HG03066 (cell line): Measurements from ENCODE around the gene TMEM119.
"Not testable (repeated sequence)": the region's sequence is repeated elsewhere in the genome, so short reads cannot be mapped to it uniquely, and the experiment has no call there.

Experiments
- ATAC-seq: cut with Tn5 transposase; IDR thresholded peaks from one replicate; pipeline ENCODE4 v1.9.1; 2021; ENCODE audit warnings: low read depth; ENCODE audit not compliant: unreplicated experiment

TMEM119 gene

DNA sequence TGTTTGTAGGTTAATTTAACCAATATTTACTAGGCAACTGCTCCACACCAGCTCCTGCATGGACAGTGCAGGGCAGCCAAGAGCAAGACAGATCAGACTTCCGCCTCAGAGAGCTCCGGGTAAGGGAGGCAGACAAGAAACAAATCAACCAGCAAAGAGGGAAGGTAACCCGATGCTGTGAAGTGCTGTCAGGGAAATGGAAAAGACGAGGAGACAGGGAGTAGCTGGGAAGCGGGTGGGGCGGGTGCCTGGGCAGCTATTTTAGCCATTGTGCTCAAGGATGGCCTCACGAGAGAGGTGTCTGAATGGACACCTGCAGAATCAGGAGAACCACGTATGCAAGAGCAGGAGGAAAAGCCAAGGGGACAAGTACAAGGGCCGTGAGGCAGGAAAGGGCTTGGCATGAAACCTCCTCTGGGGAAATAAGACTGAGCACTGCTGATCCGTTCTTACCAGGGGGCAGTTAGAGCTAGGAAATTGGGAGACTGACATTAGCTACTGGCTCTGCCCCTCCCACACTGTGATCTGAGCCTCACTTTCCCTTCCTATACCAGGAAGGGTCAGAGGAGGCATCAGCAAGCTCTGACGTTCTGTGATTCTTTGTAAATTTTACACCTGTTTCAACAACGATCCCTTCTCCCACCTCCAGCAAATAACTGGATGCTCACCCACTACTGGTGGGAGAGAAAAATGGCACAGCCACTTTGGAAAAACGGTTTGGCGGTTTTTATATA, 6.5 kb upstream of the TMEM119 start:
- no peak for ATAC-seq

- ATAC-seq = no peak
Measured at GRCh38 chr12:108603743-108604142, 5.9 kb upstream of the TMEM119 start.

DNA sequence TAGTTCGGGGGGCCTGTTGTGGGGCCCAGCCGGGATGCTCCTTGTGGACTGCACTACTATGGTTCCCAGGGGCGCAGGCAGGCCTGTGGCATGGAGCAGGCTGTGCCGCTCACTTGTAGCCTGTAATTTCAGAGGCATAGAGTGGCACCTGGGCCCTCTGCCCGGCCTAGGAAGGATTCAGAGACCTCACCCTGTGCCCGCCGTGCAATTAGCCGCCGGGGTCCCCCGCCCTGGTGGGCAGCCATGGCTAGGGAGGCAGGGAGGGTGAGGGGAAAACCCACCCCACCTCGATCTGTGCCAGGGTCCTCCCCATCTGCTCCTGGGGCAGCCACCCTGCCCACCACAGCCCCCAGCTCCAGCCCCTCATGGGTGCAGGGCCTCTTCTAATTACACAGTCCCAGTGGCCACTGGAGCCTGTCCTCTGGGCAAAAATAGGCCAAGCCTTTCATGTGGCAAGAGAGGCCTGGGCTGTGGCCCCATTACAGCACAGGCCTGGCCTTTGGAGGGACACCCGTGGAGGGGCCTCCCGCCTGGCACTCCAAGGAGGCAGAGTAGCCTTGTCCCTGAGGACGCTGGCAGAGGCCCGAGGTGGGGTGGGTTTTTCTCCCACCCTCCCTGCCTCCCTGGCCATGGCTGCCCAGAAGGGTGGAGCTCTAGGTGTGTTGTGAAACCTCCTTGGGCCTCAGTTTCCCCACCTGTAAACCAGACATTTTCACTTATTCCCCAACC, 5.3 kb upstream of the TMEM119 start:
- no peak for ATAC-seq

DNA sequence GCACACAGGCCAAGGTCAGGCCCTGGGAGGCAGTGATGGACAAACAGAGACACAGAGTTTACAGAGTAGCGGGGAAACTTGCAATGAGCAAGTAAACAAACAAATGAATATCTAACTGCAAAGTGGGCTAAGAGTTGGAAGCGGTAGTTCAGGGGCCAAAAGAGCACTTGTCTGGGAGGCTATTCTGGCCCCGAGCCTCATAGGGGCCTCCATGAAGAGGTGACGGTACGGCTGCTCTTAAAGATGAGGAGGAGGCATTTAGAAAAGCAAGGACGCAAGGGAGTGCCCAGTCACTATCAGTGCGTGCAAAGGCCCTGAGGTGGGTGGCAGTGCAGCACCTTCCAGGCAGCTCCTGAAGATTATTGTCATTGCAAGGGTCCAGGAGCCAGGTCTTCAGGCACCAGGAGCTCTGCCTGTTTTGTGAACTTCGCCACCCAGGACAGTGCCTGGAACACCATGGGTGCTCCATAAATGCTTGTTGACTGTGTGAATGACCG, 4.4 kb upstream of the TMEM119 start:
- ATAC-seq = no peak

DNA sequence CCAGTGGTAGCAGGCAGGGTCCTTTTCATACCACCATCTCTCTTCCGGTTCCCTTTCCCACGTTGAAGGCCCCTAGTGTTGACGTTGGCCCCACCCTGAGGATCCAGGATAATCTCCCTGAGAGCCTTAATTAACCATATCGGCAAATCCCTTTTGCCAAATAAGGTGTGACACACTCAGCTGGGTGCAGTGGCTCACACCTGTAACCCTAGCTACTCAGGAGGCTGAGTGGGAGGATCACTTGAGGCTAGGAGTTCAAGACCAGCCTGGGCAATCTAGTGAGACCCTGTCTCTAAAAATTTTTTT, 2.8 kb upstream of the TMEM119 start:
- no peak for ATAC-seq

GRCh38 chr12:108599948-108600701, 2.2 kb upstream of the TMEM119 start:
- no peak for ATAC-seq

DNA sequence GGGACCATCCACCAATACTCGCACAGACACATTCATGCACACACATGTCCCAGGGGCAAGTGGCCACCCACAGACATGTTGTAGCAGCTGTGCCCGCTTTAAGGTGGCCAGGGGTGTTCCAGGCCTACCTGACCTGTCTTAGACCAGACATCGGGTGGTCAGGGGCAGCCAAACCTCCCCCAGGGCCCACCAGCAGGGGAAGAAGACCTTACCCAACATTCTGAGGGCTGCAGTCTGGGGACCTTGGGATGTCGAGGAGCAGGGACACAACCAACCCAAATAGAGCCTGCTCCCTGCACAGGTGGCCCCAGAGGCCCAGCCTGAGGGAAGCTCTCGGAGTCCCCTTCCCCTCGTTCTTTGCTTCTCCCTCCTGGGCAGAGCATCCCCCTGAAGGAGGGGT, 1.7 kb upstream of the TMEM119 start:
- no peak for ATAC-seq

GRCh38 chr12:108598553-108599250, 818 bp upstream of the TMEM119 start:
- ATAC-seq = no peak

- no peak for ATAC-seq
Measured at GRCh38 chr12:108596854-108597558, 878 bp downstream of the TMEM119 start.

DNA sequence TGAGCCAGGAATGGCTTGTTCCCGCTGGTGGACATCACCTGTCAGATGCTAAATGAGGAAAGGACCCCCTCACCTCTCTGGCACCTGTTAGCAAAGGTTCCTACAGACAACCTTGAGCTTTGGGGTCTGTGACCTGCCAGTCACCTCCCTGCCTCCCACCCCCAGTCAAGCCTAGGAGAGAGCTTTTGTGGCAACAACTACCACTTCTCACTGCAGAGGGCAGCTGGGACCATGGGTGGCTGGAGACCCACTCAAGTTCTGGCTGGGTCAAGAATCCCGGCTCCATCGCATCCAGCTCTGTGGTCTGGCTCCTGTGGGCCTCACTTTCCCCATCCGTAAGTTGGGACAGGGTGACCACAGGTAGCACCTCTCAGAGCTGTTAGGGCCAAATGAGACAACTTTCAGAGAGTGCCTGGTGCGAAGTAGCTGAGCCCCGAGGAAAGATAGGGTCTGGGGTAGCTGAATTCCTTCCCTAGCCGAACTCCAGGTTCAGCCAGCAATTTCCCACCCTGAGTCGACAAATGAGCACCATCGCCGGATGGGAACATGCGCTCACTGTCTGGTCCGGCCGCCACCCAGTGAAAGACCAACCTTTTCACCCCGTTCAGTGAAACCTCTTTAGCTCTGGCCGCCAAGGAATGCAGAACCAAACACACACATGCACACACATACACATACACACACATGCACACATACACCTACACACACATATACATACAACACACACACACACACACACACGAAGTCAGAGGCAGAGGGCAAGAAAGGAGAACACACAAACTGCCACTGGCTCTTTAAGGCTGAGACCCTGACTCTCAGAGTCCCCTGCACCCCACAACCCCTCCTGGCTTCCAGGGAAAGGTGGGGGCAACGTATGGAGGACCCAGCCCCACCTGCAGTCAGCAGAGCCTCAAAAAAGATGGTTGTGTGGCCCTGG, 1.9 kb downstream of the TMEM119 start:
- ATAC-seq = no peak

DNA sequence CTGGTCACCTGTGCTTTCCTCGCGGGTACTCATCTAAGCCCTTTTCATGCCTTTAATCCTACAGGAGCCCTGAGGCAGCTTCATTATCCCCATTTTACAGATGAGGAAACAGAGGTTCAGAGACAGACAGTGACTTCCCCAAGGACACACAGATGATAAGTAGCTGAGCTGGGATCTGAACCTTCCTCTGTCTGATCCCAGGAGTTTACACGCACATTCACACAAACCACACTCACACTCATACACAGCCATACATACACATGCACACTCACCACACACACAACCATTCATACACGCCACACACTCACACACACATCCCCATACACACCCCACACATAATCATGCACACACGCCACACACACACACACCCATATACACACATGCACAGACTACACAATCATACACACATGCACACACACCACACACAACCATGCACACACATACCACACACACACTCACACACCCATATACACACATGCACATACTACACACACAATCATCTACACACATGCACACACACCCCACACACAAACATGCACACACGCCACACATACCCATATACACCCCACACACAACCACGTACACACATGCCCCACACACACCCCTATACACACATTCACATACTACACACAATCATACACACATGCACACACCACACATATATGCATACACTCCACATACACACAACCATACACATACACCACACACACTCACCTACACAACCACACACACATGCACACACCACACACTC, 2.7 kb downstream of the TMEM119 start:
- ATAC-seq = no peak

DNA sequence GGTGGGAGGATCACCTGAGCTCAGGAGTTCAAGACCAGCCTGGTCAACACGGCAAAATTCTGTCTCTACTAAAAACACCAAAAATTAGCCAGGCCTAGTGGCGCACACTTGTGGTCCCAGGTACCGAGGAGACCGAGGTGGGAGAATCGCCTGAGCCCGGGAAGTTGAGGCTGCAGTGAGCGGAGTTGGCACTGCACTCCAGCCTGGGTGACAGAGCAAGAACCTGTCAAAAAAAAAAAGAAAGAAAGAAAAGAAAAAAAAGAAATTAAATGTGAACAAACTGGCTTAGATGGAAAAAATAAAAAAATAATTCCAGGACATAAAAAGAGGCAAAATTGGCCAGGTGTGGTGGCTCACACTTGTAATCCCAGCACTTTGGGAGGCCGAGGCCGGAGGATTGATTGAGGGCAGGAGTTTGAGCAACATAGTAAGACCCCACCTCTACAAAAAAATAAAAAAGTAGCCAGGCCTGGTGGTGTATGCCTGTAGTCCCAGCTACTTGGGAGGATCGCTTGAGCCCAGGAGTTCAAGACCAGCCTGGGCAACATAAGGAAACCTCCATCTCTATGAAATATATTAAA, 3.5 kb downstream of the TMEM119 start:
- ATAC-seq = no peak

DNA sequence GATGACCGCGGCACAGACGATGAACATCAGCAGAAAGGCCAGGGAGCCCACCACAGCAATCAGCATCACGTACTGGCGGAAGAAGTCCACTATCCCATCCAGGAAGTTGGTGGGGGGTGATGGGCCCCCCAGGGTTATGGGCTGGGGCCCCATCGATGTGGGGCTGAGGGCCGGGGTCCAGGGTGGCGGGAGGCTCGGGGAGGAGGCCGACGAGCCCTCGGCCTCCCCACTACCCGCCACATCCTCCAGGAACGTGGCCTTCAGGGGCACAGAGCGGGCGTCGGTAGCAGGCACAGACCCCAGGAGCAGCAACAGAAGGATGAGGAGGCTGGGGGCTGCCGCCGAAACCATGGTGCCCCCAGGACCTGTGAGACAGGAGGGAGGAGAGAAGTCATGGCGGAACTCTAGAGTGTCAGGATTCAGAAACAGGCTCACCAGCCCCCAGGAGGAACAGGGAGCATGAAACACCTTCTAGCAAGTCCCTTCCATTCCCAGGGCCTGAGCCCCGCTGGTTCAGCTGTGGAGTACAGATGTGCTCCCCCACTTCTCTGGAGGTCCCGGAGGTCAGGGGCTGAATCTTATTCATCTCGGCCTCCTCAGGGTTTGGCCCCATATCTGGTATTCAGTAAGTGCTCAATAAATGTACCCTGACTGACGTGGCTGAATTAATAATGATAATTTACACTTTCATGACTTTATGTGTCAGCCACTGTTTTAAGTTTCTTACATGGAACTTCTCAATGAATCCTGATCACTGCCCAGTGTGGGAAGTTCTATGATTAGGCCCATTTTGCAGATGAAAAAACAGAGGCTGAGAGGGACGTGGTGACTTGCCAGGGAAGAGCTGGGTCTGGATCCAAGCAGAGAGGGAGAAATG, 5.6 kb downstream of the TMEM119 start:
- ATAC-seq = no peak

DNA sequence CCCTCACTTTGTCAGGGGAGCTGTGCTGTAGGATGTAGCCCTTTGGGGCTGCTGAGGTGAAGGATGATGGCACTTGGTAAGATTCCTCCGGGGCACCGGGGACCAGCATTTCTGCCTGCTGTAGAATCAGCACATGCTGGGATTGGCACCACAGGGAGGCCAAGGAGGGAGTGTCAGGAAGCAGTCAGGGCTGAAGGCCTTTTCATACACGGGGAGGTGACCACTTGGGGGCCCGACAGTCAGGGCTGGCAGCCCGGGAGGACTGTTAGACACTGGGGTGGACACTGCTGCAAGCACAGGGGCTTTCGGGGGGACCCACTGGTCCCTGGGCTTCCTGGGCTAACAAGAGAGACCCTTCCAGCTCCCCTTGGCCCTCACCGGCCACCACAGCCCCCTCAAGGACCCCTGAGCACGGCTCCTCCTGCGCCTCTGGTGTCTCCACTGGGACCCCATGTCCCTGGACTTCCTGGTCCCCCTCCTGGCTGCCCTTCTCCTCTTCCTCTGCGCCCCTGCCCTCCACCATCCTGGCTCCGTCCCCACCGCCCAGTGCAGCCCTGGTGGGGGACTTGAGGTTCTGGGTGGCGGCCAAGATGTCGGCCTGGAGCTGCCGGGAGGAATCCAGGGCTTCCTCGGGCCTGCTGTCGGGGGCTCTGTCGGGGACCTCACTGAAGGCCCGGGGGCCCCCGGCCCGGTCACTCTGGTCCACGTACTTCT, 6.5 kb downstream of the TMEM119 start:
- ATAC-seq = no peak

DNA sequence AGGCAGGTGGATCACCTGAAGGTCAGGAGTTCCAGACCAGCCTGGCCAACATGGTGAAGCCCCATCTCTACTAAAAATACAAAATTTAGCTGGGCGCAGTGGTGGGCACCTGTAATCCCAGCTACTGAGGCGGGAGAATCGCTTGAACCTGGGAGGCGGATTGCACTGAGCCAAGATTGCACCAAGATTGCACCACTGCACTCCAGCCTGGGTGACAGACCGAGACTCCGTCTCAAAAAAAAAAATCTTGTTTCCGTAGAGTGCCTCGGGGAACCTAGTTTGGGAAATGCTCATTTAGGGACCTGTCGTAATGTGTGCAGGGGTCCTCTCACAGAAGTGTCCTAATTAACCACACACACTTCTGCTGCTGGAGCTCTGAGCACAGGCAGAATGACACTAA, 7.4 kb downstream of the TMEM119 start:
- ATAC-seq = not testable (repeated sequence)

DNA sequence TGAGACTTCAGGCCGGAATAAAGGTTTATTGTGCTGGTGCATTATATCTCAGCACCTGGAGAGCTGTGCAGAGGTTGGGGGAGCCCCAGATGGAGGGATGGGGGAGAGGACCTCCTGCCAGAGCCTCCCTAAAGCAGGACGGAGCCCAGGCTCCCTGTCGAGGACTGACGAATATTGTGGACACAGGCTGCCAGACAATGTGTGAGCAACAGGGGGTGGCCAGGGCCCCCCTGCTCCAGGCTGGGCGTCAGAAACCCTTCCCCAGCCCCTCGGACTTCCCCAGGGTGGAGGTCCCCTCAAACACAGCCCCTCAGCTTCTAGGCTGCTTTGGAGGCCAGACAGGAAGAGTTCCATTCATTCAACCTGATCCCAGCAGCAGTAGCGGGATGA, 8.0 kb downstream of the TMEM119 start:
- no peak for ATAC-seq
